Femur (tissue), 1 donor: ENCODE data around the gene SEPTIN3.
A peak's percentile ranks its signal among the peaks of the same experiment; 100 is the strongest.

ENCODE experiments used
- DNase-seq: peaks from one replicate; pipeline ENCODE4 v3.0.0-alpha.2; 2017

Gene SEPTIN3

GRCh38 chr22:41969110-41969646, at the start of gene SEPTIN3:
Gene SEPTIN3, plus strand, starts transcription at chr22:41969443. Its CDS starts 2,050 bp downstream, at chr22:41971493.
- no peak for DNase-seq

- DNase-seq: peak; percentile 54
Measured at GRCh38 chr22:41920271-41920976, 48.8 kb upstream of the SEPTIN3 start.

GRCh38 chr22:41922328-41922727, 46.9 kb upstream of the SEPTIN3 start:
- no peak for DNase-seq

GRCh38 chr22:41922940-41923594, 46.2 kb upstream of the SEPTIN3 start:
- no peak for DNase-seq

- DNase-seq: no peak
Measured at GRCh38 chr22:41923595-41924276, 45.5 kb upstream of the SEPTIN3 start.

GRCh38 chr22:41925783-41926460, 43.3 kb upstream of the SEPTIN3 start:
- DNase-seq: peak; percentile 65

GRCh38 chr22:41927813-41928212, 41.4 kb upstream of the SEPTIN3 start:
- DNase-seq: no peak

GRCh38 chr22:41928593-41929417, 40.4 kb upstream of the SEPTIN3 start:
- DNase-seq: no peak

GRCh38 chr22:41929418-41929810, 39.8 kb upstream of the SEPTIN3 start:
- no peak for DNase-seq

- no peak for DNase-seq
Measured at GRCh38 chr22:41931701-41932269, 37.5 kb upstream of the SEPTIN3 start.

- no peak for DNase-seq
Measured at GRCh38 chr22:41932353-41932752, 36.9 kb upstream of the SEPTIN3 start.

- DNase-seq: no peak
Measured at GRCh38 chr22:41933411-41934177, 35.6 kb upstream of the SEPTIN3 start.

GRCh38 chr22:41934284-41935014, 34.8 kb upstream of the SEPTIN3 start:
- DNase-seq: no peak

GRCh38 chr22:41935015-41935351, 34.3 kb upstream of the SEPTIN3 start:
- DNase-seq: no peak

- DNase-seq: no peak
Measured at GRCh38 chr22:41935509-41935908, 33.7 kb upstream of the SEPTIN3 start.

- DNase-seq: no peak
Measured at GRCh38 chr22:41936894-41937169, 32.4 kb upstream of the SEPTIN3 start.

- DNase-seq: no peak
Measured at GRCh38 chr22:41939981-41940831, 29.0 kb upstream of the SEPTIN3 start.

GRCh38 chr22:41940832-41941765, 28.1 kb upstream of the SEPTIN3 start:
- peak; percentile 89 for DNase-seq
